Ureter (tissue), 1 donor: Measurements from ENCODE around the gene SRC. TPM values are rescaled to one million over a fixed set of nuclear protein-coding genes. Genes with fewer than 3 reads are reported as not detected.

Experiments used
- DNase-seq: peaks from one replicate; pipeline ENCODE4 v3.0.0-alpha.2; 2020; ENCODE audit warnings: low spot score
- total RNA-seq: library from RNA; stranded (reverse); gene quantifications from one replicate; pipeline ENCODE4 v1.2.4, GENCODE V29; 2023
- donor health status: DM: yes; HTN: yes; CAD: no.

The SRC gene
- total RNA-seq, 1 donor from 2014 or later, result 166 TPM

DNA sequence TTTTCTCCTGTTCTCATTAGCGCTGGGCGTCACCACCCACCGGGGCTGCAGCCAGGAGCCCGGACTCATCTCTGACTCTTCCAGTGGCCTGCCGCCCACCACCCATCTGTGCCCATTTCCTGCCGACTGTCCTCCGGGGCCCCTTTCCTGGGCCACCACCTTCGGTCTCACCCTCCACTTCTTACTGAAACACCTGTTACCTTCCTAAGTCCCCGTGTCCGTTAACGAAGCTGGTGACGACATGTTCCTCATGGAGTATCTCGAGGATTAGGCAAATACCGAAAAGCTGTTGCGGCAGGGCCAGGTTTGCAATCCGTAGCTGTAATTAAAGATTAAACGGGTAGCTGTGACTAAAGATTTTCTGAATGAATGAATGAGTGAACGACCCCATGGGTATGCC lies 80.2 kb downstream of the SRC start:
- DNase-seq, result no peak

DNA sequence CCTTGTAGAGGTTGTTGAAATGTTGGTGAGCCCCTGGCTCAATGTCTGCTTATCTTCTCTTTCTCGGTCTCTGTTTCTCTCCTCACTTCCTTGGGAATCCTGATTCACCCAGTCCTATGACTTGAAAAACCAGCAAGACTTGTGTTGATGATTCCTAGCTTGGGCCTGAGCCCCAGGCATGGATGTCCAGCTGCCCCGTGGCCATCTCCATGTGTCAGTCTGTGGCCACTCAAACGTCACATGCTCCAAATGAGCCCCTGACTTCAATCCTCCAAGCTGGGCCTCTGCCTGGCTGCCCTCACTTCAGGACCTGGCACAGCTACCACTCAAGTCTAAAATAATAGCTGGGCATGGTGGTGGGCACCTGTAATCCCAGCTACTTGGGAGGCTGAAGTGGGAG lies 81.0 kb downstream of the SRC start:
- DNase-seq, result no peak

DNA sequence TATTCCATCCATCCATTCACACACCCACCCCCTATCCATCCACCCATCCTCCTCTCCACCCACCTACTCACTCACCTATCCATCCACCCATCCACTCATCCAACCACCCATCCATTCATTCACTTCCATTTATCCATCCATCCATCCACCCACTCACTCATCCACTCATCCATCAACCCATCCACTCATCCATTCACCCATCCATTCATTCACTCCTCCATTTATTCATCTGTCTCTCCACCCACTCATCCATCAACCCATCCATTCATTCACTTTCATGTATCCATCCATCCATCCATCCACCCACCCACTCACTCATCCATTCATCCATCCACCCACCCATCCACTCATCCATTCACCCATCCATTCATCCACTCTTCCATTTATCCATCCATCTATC lies 84.1 kb downstream of the SRC start:
- no peak for DNase-seq

DNA sequence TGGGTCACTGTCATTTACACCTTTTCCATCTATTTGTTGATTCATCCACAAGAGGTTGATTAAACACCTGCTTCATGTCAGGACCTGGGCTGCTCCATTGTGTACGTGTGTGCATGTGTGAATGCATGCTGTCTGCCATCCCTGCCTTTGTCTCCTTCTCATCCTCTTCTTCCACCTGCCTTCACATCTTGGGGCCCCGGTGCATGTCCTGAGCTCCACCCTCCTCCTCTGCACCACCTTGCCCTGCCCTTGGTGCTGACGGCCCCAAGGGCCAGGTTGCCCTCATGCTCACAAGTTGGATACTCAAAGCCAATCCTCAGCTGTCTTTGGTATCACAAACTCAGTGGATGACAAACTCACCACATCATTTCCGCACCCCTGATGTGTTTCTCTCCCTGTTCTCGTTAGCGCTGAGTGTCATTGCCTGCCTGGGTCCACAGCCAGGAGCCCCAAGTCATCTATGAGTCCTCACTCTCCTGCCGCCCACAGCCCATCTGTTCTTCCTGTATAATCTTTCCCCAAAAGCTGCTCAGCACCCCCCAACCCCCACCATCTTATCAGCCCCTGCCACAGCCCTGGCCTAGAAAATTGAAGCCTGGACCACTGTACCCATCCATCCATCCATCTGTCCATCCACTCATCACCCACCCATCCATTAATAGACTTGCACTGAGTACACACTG lies 85.0 kb downstream of the SRC start:
- DNase-seq, result no peak

DNA sequence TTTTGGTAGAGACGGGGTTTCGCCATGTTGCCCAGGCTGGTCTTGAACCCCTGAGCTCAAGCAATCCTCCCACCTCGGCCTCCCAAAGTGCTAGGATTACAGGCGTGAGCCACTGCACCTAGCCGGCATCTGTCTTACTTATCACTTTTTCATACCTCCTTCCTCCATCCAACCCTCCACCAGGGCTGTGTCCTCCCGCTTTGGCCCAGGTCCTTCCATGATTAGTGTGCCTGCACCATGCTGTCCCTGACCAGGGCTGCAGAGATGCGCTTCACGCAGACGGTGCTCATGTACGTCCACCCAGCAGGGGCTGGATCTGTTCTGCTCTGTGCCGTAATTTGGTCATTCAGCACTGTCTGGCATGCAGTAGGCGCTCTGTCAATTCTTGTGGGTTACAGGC lies 85.8 kb downstream of the SRC start:
- DNase-seq, result no peak

DNA sequence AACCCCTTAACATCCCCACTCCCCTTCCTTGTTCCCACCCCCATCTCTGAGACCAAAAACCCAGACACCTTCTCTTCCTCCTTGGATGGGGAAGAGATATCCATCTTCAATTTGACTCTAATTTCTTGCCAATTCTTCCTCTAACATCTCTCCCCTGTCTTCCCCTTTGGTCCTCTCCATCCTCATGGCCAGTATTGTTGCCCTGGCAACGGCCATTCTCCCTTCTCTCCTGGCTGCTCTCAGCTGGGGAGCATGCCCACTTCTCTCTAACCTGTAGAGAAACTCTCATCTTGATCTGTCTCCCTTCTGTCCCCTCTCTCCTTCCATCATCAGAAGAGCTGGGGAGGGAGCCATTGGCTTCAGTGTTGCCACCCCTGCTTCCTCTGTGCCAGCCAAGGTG lies 86.7 kb downstream of the SRC start:
- DNase-seq, result no peak

DNA sequence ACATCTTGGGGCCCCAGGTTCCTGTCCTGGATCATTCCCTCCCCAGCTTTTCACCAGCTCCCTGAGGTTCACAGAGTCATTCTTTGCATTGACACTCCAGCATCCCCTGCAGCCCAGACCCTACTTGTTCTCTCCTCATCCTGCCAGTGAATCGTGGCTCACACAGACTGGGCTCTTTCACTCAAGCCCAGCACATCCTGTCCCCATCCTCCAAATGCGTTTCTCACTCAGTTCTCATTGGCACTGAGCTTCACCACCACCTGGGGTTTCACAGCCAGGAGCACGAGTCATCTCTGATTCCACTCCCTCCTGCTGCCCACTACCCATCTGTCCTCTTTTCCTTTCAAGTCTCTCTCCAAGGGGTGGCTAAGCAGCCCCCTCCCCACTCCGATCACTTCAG lies 89.7 kb downstream of the SRC start:
- DNase-seq, result no peak

DNA sequence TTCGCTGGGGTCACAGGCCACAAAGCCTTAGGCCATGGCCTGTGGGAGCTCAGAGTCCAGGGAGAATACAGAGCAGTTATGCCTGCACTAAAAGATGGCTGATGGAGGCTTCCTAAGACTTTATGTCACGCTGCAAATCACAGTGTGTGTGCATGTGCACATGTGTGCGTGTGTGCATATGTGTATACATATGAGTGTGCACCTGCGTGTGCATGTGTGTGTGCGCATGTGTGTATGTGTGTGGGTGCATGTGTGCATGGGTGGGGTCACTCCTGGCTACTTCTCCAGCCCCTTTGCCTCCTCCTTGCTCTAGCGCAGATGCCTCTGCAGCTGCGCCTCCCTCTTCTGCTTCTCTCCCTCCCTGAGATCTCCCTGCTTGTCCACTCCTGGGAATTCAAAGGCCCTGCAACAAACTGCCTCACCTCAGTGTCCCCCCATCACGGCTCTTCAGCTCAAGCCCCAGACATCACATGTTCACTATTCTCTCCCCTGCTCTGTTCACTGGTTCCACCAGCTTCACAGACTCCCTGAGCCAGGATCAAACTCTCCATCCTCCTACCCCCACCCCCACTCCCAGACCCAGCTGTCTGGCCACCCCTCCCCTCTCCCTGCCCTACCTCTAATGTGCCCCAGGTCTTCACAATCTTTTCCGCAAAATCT lies 90.7 kb downstream of the SRC start:
- DNase-seq, result no peak

DNA sequence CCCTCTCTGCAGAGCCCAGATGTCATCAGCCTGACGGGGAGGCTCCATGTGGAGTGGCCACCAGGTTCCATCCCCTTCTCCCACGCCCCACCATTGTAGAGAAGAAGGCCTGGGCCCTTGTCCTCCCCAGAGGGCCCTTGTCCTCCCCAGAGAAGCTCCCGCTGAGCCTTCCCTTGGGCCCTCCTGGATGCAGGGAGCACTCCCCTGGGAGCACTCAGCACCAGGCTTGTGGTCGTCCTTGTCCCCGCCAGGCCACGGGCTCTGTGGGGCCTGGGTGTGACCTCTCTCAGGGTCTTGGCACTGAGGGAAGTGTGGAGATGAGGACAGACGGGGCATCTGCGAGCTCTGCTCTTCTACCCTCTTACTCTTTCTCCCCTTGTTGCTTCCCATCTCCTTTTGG lies 91.7 kb downstream of the SRC start:
- no peak for DNase-seq

DNA sequence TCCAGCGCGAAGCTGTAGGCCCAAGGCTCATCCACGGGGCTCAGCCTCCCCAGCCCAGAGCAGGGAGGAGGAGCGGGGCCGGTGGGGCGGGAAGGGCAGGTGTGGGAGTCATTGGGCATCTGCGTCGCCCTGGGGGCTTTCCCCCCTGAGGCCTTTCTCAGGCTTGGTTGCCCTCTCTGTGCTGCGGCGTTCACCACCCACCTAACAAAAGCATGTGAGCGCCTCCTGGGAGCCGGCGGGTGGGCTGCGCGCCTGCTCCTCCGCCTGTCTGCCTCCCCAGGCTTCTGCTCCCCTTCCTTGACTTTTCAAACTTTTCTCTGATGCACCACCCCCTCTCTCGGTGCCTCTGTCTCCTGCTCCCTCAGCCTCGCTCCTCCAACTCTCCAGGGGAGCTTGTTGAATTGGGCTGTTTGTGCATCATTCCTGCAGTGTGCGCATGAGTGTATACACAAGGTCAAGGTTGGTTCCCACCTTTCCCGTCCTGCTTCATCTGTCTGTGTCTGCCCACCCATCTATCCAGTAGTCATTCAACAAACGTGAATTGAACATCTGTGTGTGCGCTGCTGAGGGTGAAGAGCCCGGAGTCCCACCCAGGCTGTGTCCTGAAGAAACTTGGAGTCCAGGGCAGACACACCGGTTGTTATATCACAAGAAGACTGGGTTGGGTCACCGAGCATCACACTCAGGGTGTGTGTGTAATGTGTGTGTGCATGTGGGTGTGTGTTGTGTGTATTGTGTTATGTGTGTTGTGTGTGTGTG lies 92.7 kb downstream of the SRC start:
- no peak for DNase-seq

DNA sequence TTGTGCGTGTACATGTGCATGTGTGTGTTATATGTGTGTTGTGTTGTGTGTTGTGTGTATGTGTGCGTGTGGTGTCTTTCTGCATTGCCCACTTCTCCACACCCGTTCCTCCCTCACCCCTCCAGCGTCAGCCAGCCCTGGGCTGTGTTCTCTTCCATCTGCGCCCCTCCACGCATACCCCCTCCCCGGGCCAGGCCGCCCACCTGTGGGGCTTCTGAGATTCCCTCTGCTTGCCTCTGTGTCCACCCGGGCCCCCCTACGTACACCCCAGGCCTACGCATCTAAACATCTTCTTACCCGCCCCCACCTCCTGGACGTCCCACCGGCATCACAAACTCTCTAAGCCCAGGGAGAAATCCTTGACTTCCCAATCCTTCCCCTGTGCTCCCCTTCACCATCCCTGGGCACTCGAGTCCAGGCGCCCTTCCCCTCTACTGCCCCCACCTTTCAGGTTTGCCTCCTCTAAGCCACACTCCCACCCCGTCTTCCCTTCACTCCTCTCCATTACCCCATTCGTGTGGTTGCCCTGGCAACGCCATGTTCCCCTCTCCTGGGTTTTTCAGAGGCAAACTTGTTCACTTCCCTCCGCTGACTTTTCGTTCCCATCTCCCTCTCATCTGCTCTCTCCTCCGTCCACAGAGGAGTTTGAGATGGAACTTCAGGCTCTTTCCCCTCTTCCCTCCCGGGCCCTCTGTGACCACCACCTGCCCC lies 93.4 kb downstream of the SRC start:
- no peak for DNase-seq

DNA sequence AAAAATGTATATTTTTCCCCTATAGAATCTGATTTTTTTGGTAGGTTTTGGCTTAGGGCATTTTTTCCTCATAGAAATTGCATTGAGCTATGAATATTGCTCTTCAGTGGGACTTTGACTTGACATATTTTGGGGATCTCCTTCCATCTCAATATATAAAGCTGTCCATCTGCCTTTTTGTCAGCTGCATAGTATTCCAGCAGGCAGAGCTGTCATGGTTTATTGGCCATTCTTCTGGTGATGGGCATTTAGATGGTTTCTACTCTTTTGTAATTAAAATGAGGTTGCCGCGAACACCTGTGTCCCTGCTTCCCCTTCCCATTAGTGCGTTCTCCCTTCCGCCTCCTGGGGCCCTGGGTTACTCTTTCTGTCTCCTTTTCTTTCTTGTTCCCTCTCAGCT lies 95.1 kb downstream of the SRC start:
- no peak for DNase-seq

DNA sequence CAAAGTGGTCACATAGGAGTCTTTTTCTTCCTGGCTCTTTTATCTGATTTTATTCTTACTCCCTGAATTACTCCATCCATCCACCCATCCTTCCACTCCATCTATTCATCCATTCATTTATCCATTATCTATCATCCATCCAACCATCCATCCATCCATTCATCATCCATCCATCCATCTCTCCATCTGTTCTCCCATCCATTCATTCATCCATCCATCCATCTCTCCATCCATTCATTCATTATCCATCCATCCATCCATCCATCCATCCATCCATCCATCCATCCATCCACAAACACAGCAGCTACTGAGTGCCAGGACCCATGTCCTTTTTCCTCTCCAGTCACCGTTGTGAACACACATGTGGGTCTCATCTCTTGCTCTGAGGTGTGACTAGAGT lies 96.6 kb downstream of the SRC start:
- DNase-seq, result no peak

DNA sequence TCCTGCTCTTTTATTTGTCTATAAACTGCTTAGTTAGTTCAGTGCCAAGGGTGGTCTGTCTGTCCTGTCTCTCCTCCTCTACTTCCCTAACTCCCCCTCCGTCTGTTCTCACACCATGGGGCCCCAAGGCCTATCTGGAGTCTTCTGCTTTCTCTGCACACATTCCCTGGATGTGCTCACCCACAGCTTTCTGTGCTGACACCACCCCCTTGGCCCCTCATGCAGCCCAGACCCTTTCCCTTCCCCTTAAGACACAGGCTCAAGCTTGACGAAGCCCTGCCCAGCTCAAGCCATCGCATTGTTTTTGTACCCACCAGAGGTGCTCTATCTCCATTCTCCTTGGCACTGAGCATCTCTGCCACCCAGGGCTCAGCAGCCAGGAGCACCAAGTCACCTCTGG lies 97.0 kb downstream of the SRC start:
- no peak for DNase-seq

DNA sequence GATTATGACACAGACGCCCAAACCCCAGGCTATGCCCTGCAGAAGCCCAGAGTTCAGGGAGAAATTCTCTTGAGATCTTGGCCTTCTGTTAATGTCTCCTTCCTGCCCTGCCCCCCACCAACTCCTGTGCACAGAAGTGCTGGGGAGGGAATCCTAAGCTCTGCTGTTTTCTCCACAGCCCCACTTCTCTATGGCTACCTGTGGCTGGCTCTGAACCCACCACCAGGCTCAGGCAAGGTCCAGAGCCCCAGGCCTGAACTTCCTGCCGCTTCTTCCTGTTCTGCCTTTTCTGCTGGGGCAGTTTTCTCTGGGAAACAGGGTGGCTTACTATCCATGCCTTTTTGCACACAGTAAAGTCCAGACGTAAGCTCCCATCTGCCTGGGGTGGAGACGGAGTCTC lies 97.7 kb downstream of the SRC start:
- no peak for DNase-seq

DNA sequence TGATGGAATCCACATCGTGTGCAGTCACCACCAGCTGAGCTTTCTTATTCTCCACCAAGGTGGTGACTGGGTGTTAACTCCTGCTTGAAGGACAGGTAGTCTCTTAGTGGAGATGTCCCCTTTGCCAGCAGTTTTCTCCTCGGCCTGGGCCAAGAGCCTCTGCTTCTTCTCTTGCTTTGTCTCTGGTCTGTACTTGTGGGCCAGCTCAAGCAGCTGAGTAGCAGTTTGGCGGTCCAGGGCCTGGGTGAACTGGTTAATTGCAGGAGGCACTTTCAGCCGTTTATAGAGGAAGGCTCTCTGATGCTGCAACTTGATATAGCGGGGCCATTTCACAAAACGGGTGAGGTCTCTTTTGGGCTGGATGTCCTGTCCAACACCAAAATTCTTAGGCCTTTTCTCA lies 99.1 kb downstream of the SRC start:
- DNase-seq, result no peak

DNA sequence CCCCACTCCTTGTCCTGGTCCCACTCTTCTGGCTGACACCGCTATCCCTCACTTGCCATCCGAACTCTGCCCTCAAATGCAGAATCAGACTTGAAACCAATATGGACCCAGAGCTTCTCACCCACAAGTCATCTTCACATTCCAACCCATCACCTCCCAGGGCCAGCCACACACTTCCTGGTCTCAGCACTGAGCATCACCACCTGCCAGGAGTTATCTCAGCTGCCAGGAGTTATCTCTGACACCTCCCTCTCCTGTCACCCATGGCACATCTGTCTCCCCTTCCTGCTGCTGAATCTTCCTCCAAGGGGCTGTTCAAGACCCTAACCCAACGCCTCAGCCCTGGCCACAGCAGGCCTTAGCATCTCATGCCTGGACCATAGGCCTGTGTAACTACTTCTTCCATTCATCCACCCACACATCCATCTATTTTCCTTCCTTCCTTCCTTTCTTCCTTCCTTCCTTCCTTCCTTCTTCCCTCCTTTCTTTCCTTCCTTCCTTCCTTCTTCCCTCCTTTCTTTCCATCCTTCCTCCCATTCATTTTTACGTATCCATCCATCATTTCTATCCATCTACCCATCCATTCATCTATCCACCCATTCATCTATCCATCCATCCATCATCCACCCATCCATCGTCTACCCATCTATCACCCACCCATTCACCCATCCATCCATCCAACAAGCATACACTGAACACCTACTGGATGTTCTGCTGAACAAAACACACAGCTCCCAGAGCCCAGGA lies 100.5 kb downstream of the SRC start:
- DNase-seq, result no peak

DNA sequence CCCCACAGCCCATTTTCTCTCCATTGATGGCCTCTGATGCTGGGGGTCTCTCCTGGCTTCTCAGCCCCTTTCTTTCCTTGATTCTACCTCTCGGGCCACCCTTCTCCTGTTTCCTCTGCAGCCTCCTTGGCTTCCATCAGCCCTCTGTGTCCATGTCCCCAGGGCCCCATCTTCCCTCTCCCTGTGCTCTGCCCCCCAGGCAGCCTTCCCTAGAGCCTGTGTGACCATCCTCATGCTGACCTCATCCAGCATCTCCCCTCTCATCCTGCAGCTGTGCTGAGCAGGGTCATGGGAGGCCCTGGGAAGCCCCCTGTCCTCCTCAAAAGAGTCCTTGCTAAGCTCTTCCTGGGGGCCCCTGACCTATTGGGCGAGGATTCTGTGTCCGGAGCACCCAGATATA lies 101.7 kb downstream of the SRC start:
- DNase-seq, result no peak

DNA sequence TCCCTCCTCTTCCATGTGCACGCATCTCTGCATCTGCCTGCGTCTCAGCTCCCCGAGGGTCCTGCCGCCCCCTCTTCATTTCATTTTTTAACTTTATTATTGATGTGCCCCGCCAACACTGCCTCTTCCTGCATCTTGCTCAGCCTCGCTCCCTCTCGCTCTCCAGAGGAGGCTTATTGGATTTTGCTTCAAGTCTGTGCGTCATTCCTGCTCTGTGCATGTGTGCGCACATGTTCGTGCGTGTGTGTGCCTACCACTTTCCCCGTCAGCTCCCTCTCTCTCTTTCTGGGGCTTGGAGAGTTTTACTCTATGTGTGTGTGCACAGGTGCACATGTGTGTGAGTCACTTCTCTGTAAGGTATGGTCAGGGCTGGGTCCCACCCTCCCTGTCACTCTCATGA lies 103.3 kb downstream of the SRC start:
- no peak for DNase-seq

DNA sequence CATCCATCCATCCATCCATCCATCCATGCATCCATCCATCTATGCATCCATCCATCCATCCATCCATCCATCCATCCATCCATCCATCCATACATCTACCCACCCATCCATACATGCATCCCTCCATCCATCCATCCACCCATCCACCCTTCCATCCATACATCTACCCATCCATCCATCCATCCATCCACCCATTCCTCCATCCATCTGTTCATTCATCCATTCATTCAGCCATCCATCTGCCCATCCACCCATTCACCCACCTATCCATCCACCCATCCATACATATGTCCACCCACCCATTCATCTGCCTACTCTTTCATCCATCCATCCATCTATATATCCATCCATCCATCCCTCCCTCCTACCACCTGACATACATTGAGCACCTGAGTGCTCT lies 104.4 kb downstream of the SRC start:
- DNase-seq, result no peak

DNA sequence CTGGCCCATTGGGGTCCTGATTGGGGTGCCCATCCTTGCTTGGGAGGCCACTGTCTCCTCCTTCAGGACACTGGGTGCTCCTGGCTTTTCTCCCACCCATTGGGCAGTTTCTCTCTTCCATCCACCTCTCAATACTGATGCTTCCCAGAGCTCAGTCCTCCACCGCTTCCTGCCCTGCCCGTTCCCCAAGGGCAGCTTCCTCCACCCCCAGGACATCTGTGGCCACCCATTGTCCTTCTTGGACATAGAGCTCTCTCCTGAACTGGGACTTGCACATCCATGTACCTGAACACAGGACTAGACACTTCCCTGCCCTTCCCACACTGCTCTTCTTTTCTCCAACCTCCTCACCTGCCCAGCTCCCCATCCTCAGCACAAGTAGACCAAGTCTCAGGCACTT lies 105.7 kb downstream of the SRC start:
- no peak for DNase-seq

DNA sequence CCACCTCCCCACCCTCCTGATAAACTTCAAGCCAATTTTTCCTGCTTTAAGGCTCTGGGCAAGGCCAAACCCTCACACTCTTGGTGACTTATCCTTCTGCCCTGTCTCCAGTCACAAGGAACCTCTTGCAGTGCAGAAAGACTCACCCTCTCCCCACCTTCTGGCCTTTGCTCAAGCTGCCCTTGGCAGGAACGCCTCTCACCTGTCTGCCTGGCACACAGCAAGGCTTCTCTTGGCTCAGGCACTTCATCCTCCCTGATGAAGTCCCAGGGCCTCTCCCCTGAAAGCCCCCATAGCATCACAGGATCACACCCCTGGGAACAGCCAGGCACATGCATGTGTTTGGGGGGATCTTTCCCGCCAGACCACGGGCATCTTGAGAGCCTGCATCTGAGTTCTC lies 106.3 kb downstream of the SRC start:
- no peak for DNase-seq
